NCI-H2081 (cell line): Measurements from ENCODE around the gene MAP3K10.

ENCODE experiments used
- DNase-seq, 2 experiments: peaks; one replicate each; lab custom pipeline; 2025; lab: John Stamatoyannopoulos, UW

The MAP3K10 gene

GRCh38 chr19:40174092-40174491 is 17.1 kb upstream of the MAP3K10 start:
- no peak for DNase-seq

GRCh38 chr19:40175820-40176219 is 15.4 kb upstream of the MAP3K10 start:
- DNase-seq = no peak

GRCh38 chr19:40177286-40178070 is 13.7 kb upstream of the MAP3K10 start:
- no peak for DNase-seq

GRCh38 chr19:40178756-40179155 is 12.5 kb upstream of the MAP3K10 start:
- no peak for DNase-seq

GRCh38 chr19:40184273-40184672 is 7.0 kb upstream of the MAP3K10 start:
- DNase-seq = no peak

GRCh38 chr19:40191836-40192646 is 815 bp downstream of the MAP3K10 start:
- DNase-seq = peak; percentile 8 to 12

- DNase-seq = peak in 1 of 2 experiments; percentile 1
Observed at GRCh38 chr19:40192758-40193586, 1.7 kb downstream of the MAP3K10 start.

GRCh38 chr19:40193587-40193849 is 2.3 kb downstream of the MAP3K10 start:
- DNase-seq = no peak

GRCh38 chr19:40198272-40198990 is 7.2 kb downstream of the MAP3K10 start:
- DNase-seq = no peak

GRCh38 chr19:40200341-40201099 is 9.3 kb downstream of the MAP3K10 start:
- no peak for DNase-seq

GRCh38 chr19:40204381-40204780 is 13.2 kb downstream of the MAP3K10 start:
- DNase-seq = no peak

GRCh38 chr19:40205760-40206159 is 14.5 kb downstream of the MAP3K10 start:
- DNase-seq = no peak

GRCh38 chr19:40208602-40209001 is 17.4 kb downstream of the MAP3K10 start:
- no peak for DNase-seq

- DNase-seq = no peak
Observed at GRCh38 chr19:40210889-40211288, 19.7 kb downstream of the MAP3K10 start.

- DNase-seq = no peak
Observed at GRCh38 chr19:40213251-40213829, 22.1 kb downstream of the MAP3K10 start.

GRCh38 chr19:40213882-40214570 is 22.8 kb downstream of the MAP3K10 start:
- no peak for DNase-seq

- no peak for DNase-seq
Observed at GRCh38 chr19:40214936-40215335, 23.7 kb downstream of the MAP3K10 start.

- no peak for DNase-seq
Observed at GRCh38 chr19:40216013-40216776, 25.0 kb downstream of the MAP3K10 start.

- no peak for DNase-seq
Observed at GRCh38 chr19:40216777-40217026, 25.5 kb downstream of the MAP3K10 start.
